IgD-negative memory B cell (primary cell): Measurements from ENCODE around the gene EPHA4. TPM values are rescaled to one million over a fixed set of nuclear protein-coding genes. Genes with fewer than 3 reads are reported as not detected.

Source experiments
- H3K27ac Mint-ChIP-seq, 3 donors: one replicate each; pipeline ENCODE4 v1.8.0; 2020 to 2022; ENCODE audit warnings: mild to moderate bottlenecking in 3 of 3, mixed read lengths in 3 of 3, moderate library complexity in 1 of 3
- H3K27me3 Mint-ChIP-seq: one replicate; pipeline ENCODE4 v1.8.0; 2021; ENCODE audit warnings: mixed read lengths
- H3K36me3 Mint-ChIP-seq: one replicate; pipeline ENCODE4 v1.8.0; 2020; ENCODE audit warnings: mild to moderate bottlenecking, mixed read lengths
- H3K4me1 Mint-ChIP-seq, 3 donors: one replicate each; pipeline ENCODE4 v1.8.0; 2020 to 2022; ENCODE audit warnings: mixed read lengths in 3 of 3, mild to moderate bottlenecking in 1 of 3
- H3K4me3 Mint-ChIP-seq, 4 donors: one replicate each; pipeline ENCODE4 v1.8.0; 2020 to 2022; ENCODE audit warnings: mild to moderate bottlenecking in 4 of 4, mixed read lengths in 4 of 4, moderate library complexity in 3 of 4
- H3K9me3 Mint-ChIP-seq, 3 donors: one replicate each; pipeline ENCODE4 v1.8.0; 2020 to 2021; ENCODE audit warnings: mixed read lengths in 3 of 3, mild to moderate bottlenecking in 1 of 3
- polyA plus RNA-seq: library from polyadenylated mRNA; unstranded; fragments of 300-500 nt; fragmentation: Illumina TruSeq; gene quantifications from one replicate; pipeline ENCODE4 v1.2.3, GENCODE V29; 2021

The EPHA4 gene
- polyA plus RNA-seq, 1 donor from 2014 or later = 29.3 TPM

DNA sequence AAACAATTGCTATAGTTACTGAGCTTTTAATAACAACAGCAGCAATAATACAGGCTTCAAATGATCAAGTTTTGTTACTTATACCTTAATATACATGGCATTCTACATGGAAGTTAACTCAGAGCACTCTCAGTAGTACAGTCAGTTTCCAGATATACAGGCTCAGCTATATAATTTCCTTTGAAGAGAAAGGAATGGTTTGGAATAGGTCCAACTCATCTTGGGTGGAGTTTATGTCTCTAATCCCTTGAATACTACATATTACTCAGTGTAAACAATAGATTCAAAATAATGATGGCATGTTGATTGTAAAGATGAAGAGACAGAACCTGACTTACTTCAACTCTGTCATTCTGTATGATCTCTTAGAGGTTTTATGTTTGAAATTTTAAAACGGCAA is 174.9 kb downstream of the EPHA4 start:
- H3K4me3 Mint-ChIP-seq = no peak overlapping the region
- H3K27me3 Mint-ChIP-seq = no peaks in the 10 kb centered on the region
- H3K27ac Mint-ChIP-seq = no peak overlapping the region
- H3K36me3 Mint-ChIP-seq = peaks cover 5% of the 10 kb centered on the region
- peaks cover 0 to 6% (median 5%) of the 10 kb centered on the region in 3 donors for H3K9me3 Mint-ChIP-seq
- peaks cover 0 to 4% (median 3%) of the 10 kb centered on the region in 3 donors for H3K4me1 Mint-ChIP-seq

- H3K36me3 Mint-ChIP-seq = peaks cover 3% of the 10 kb centered on the region
- peaks cover 0 to 4% (median 1%) of the 10 kb centered on the region in 3 donors for H3K4me1 Mint-ChIP-seq
- peaks cover 3% of the 10 kb centered on the region for H3K27me3 Mint-ChIP-seq
- no peak overlapping the region for H3K27ac Mint-ChIP-seq
- H3K4me3 Mint-ChIP-seq = no peak overlapping the region
- peaks cover 0 to 2% (median 0%) of the 10 kb centered on the region in 3 donors for H3K9me3 Mint-ChIP-seq
These were observed 179.7 kb downstream of the EPHA4 start for GRCh38 chr2:221392228-221392881.

DNA sequence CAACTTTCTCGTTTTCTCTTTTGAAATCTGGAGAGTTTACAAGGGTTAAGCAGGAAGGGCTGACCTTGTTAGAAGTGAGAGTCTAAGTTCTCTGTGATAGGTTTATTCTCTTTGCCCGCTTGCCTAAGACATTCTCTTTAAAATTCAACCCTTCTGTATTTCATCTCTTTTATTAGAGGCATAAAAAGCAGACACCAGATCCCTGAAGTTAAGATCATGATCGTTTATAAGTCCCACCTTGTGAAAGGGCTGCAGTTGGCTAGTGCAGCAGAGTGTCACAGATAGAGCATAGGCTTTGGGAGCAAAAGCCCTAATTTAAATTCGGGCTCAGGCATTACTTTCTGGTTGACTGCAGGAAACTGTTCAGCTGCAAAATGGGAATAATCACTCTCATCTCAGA is 181.2 kb downstream of the EPHA4 start:
- peaks cover 0 to 1% (median 0%) of the 10 kb centered on the region in 3 donors for H3K4me1 Mint-ChIP-seq
- H3K36me3 Mint-ChIP-seq = peaks cover 3% of the 10 kb centered on the region
- H3K9me3 Mint-ChIP-seq = peaks cover 0 to 2% (median 0%) of the 10 kb centered on the region in 3 donors
- no peak overlapping the region for H3K27ac Mint-ChIP-seq
- H3K27me3 Mint-ChIP-seq = peaks cover 3% of the 10 kb centered on the region
- no peak overlapping the region for H3K4me3 Mint-ChIP-seq

DNA sequence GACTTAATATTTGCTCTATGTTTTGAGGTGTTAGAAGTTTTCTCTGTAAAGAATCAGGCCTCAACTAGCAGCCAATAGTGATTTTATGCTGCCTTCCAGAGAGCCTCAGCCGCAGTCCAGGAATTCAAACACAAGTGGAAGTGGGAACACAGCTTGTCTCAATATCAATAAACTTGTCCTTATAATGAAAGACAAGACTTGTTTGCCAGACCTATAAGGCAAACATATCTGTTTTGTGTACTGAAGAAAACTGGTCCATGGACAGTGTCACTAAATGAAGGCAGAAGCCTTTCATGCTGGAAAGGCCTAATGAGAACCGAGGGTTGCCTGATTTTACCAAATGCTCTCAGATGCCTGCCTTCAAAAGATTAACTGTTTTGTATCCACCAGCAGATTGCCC is 182.2 kb downstream of the EPHA4 start:
- H3K27me3 Mint-ChIP-seq = peaks cover 3% of the 10 kb centered on the region
- H3K4me1 Mint-ChIP-seq = peaks cover 0 to 1% (median 0%) of the 10 kb centered on the region in 3 donors
- H3K36me3 Mint-ChIP-seq = peaks cover 3% of the 10 kb centered on the region
- peaks cover 0 to 2% (median 0%) of the 10 kb centered on the region in 3 donors for H3K9me3 Mint-ChIP-seq
- H3K4me3 Mint-ChIP-seq = no peak overlapping the region
- H3K27ac Mint-ChIP-seq = no peak overlapping the region

- Mint-ChIP-seq H3K9me3 (peaks cover 0 to 2% (median 0%) of the 10 kb centered on the region in 3 donors), H3K27me3 (peaks cover 3% of the 10 kb centered on the region), H3K4me3 (no peak overlapping the region), H3K27ac (no peak overlapping the region), H3K36me3 (peaks cover 3% of the 10 kb centered on the region), H3K4me1 (peaks cover 0 to 1% (median 0%) of the 10 kb centered on the region in 3 donors)
These were observed 182.7 kb downstream of the EPHA4 start for GRCh38 chr2:221389421-221389820.

DNA sequence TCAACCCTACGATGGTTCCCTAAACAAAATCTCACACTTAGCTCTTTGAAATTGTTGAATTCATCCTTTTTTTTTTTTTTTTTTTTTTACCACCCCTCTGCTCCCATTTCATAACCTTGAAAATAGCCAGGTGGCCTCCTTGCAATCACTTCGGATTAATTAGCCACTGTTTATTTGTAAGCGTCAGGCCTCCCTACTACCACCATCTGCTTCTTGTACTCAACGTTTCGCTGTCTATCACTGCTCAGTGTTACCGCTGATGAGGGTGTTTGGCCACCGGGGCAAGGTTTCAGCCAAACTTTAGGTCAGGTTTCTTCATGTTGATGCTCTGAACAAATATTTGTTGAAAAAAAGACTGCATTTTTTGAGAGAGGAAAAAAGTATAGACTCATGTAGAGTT is 183.2 kb downstream of the EPHA4 start:
- Mint-ChIP-seq H3K36me3 (peaks cover 4% of the 10 kb centered on the region), H3K4me3 (no peak overlapping the region), H3K27ac (no peak overlapping the region), H3K27me3 (peaks cover 3% of the 10 kb centered on the region), H3K4me1 (peaks cover 0 to 3% (median 0%) of the 10 kb centered on the region in 3 donors), H3K9me3 (peaks cover 0 to 2% (median 0%) of the 10 kb centered on the region in 3 donors)

- peaks cover 0 to 2% (median 0%) of the 10 kb centered on the region in 3 donors for H3K4me1 Mint-ChIP-seq
- peaks cover 0 to 2% (median 0%) of the 10 kb centered on the region in 3 donors for H3K9me3 Mint-ChIP-seq
- no peak overlapping the region for H3K4me3 Mint-ChIP-seq
These were observed 186.4 kb downstream of the EPHA4 start for GRCh38 chr2:221385716-221386115.

GRCh38 chr2:221381928-221382488 is 190.1 kb downstream of the EPHA4 start:
- H3K4me1 Mint-ChIP-seq = peaks cover 1 to 5% (median 2%) of the 10 kb centered on the region in 3 donors
- H3K27me3 Mint-ChIP-seq = no peaks in the 10 kb centered on the region
- no peak overlapping the region for H3K4me3 Mint-ChIP-seq
- H3K36me3 Mint-ChIP-seq = peaks cover 1% of the 10 kb centered on the region
- no peaks in the 10 kb centered on the region for H3K9me3 Mint-ChIP-seq
- no peak overlapping the region for H3K27ac Mint-ChIP-seq

More at GRCh38 chr2:221385716-221386115, 186.4 kb downstream of the EPHA4 start:
- H3K36me3 Mint-ChIP-seq = peaks cover 1% of the 10 kb centered on the region
- no peak overlapping the region for H3K27ac Mint-ChIP-seq
- H3K27me3 Mint-ChIP-seq = peaks cover 3% of the 10 kb centered on the region

- Mint-ChIP-seq H3K27ac (no peak overlapping the region), H3K9me3 (no peaks in the 10 kb centered on the region)
These were observed 191.4 kb downstream of the EPHA4 start for GRCh38 chr2:221380686-221381085.

DNA sequence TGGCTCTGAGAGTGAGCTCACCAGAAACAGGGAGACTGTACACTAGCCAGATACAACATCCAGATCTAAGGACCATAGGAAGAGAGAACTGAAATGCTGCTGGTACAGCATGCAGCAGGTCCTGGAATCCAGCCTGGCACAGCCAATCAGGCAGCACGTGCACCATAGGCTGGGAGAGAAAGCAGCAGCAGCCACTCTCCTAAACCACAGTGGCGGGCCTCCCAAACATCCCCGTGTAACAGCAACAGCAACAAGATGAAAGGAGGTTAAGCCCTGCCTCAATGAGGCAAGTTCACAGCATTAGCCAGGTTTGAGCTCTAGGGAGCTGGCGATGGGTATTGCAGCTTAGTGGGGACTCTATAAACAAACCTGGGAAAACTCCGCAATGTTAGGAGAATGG is 192.0 kb downstream of the EPHA4 start:
- no peaks in the 10 kb centered on the region for H3K27me3 Mint-ChIP-seq
- no peak overlapping the region for H3K27ac Mint-ChIP-seq
- H3K36me3 Mint-ChIP-seq = peaks cover 1% of the 10 kb centered on the region
- H3K4me3 Mint-ChIP-seq = no peak overlapping the region
- no peaks in the 10 kb centered on the region for H3K9me3 Mint-ChIP-seq
- H3K4me1 Mint-ChIP-seq = peaks cover 1 to 5% (median 2%) of the 10 kb centered on the region in 3 donors

More at GRCh38 chr2:221380686-221381085, 191.4 kb downstream of the EPHA4 start:
- Mint-ChIP-seq H3K36me3 (peaks cover 1% of the 10 kb centered on the region), H3K4me1 (peaks cover 1 to 5% (median 2%) of the 10 kb centered on the region in 3 donors), H3K27me3 (no peaks in the 10 kb centered on the region), H3K4me3 (no peak overlapping the region)

DNA sequence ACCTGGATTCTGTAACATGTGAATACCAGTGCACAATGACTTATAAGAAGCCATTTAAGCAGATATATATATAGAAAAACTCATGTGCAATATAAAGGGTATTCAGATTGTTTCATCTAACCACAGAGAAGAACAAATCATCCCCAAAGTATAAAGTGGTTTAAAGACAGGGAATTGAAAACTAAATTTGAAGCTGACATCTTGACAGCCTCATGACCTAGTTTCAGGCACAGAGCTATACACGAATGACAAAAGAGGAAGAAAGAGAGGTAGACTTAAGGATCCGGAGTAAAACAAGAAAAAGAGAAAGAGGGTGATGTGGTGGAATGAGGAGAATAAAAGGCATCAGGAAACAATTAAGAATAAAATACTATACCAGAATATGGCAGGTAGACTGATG is 194.5 kb downstream of the EPHA4 start:
- Mint-ChIP-seq H3K27ac (peak overlapping the region in 1 of 3 donors; percentile 0), H3K4me1 (peaks cover 0 to 5% (median 1%) of the 10 kb centered on the region in 3 donors), H3K36me3 (no peaks in the 10 kb centered on the region), H3K9me3 (peaks cover 0 to 6% (median 0%) of the 10 kb centered on the region in 3 donors), H3K27me3 (no peaks in the 10 kb centered on the region), H3K4me3 (no peak overlapping the region)

- Mint-ChIP-seq H3K4me1 (peaks cover 0 to 5% (median 1%) of the 10 kb centered on the region in 3 donors), H3K9me3 (peaks cover 0 to 6% (median 0%) of the 10 kb centered on the region in 3 donors)
These were observed 195.0 kb downstream of the EPHA4 start for GRCh38 chr2:221377066-221377465.

GRCh38 chr2:221374234-221374633 is 197.9 kb downstream of the EPHA4 start:
- H3K4me3 Mint-ChIP-seq = no peak overlapping the region
- peaks cover 0 to 8% (median 0%) of the 10 kb centered on the region in 3 donors for H3K9me3 Mint-ChIP-seq
- no peak overlapping the region for H3K27ac Mint-ChIP-seq
- peaks cover 2% of the 10 kb centered on the region for H3K36me3 Mint-ChIP-seq
- peaks cover 20% of the 10 kb centered on the region for H3K27me3 Mint-ChIP-seq
- H3K4me1 Mint-ChIP-seq = peaks cover 0 to 5% (median 1%) of the 10 kb centered on the region in 3 donors

More at GRCh38 chr2:221377066-221377465, 195.0 kb downstream of the EPHA4 start:
- no peak overlapping the region for H3K4me3 Mint-ChIP-seq
- H3K27me3 Mint-ChIP-seq = peaks cover 4% of the 10 kb centered on the region
- H3K36me3 Mint-ChIP-seq = no peaks in the 10 kb centered on the region
- no peak overlapping the region for H3K27ac Mint-ChIP-seq

DNA sequence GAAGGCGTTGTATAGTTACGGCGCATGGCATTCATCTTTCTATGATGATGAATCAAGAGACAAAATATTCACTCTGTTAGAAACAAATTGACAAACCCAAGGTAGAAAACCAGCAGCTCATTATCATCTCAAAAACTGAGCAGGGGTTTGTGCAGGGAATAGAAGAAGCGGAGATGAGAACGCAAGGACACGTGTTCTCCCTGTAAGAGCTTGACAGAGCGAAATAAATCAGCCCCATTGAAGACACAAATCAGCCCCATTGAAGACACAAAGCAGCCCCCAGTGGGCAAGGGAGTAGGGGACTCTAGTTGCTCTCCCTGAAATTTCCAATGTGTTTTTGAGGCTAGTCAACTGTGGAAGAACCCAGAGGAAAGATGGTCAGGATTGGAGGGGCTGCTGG is 199.2 kb downstream of the EPHA4 start:
- Mint-ChIP-seq H3K4me3 (peak overlapping the region in 1 of 4 donors; percentile 72), H3K27ac (no peak overlapping the region), H3K27me3 (peaks cover 22% of the 10 kb centered on the region)

GRCh38 chr2:221372159-221372884 is 199.8 kb downstream of the EPHA4 start:
- H3K9me3 Mint-ChIP-seq = peaks cover 0 to 8% (median 0%) of the 10 kb centered on the region in 3 donors

More for the DNA sequence above, 199.2 kb downstream of the EPHA4 start:
- Mint-ChIP-seq H3K4me1 (peaks cover 0 to 5% (median 1%) of the 10 kb centered on the region in 3 donors), H3K36me3 (peaks cover 2% of the 10 kb centered on the region), H3K9me3 (peaks cover 0 to 8% (median 0%) of the 10 kb centered on the region in 3 donors)

More at GRCh38 chr2:221372159-221372884, 199.8 kb downstream of the EPHA4 start:
- peaks cover 22% of the 10 kb centered on the region for H3K27me3 Mint-ChIP-seq
- H3K27ac Mint-ChIP-seq = no peak overlapping the region
- peaks cover 2% of the 10 kb centered on the region for H3K36me3 Mint-ChIP-seq
- no peak overlapping the region for H3K4me3 Mint-ChIP-seq
- no peaks in the 10 kb centered on the region for H3K4me1 Mint-ChIP-seq
